GM21381 (cell line): ENCODE measurements around the gene UQCRC2.
"Not testable (repeated sequence)": the region's sequence is repeated elsewhere in the genome, so short reads cannot be mapped to it uniquely, and the experiment has no call there.

Experiments used
- ATAC-seq: cut with Tn5 transposase; IDR thresholded peaks from one replicate; pipeline ENCODE4 v1.9.1; 2021; ENCODE audit warnings: mild to moderate bottlenecking, moderate library complexity; ENCODE audit not compliant: unreplicated experiment

Gene UQCRC2

GRCh38 chr16:22008215-22009059, 55.3 kb downstream of the UQCRC2 start:
- peak; percentile 27 for ATAC-seq

DNA sequence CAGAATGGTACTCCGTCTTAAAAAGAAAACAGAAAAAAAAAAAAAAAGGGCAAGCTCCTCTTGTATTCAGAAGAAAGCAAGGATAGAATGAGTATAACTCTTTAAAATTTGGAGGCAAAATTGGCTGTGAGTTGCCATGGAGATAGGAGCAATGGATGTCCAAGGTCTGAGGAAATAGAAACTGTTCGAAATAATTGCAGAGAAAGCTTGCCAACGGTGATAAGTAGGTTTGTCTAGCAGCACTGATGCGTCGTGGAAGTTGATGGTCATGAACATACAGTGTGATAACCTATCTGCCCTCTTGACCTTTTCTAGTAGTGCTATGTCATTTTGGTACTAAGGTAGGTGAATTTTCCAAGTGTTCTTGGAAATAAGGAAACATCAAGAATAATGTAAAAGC, 57.7 kb downstream of the UQCRC2 start:
- no peak for ATAC-seq

DNA sequence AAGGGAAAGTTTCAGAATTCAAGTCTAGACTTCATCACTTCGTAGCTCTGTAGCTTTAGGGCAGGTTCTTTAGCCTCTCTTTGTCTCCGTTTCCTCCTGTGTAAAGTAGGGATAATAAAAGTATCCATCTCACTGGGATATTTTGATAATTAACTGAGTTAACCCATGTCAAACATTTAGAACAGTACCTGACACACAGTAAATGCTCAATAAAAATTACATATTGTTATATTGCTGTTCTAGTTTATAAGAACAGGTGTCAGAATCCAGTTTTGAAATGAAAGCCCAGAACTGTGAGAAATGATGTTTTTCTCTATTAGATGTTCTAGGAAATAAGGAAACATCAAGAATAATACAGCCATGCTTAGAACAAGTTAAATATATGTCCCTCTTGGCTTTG, 59.1 kb downstream of the UQCRC2 start:
- ATAC-seq: no peak

DNA sequence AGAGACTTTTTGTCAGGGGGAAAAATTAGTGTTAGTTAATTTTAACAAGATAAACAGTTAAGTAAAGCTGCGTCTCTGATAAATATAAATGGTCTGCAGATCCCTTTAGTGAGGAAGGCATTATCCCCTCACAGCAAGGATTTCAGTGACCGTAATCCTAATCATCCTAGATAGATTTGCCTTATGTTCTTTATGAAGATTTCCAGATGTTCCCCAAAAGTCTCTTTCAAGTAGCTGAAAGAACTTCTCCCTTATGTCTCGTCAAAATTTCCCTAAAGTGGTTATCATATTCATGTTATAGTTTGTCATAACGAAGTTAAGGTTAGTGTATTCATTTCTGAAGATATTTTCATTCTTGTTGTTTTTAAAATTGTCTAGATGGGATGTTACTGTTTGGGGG, 60.3 kb downstream of the UQCRC2 start:
- no peak for ATAC-seq

DNA sequence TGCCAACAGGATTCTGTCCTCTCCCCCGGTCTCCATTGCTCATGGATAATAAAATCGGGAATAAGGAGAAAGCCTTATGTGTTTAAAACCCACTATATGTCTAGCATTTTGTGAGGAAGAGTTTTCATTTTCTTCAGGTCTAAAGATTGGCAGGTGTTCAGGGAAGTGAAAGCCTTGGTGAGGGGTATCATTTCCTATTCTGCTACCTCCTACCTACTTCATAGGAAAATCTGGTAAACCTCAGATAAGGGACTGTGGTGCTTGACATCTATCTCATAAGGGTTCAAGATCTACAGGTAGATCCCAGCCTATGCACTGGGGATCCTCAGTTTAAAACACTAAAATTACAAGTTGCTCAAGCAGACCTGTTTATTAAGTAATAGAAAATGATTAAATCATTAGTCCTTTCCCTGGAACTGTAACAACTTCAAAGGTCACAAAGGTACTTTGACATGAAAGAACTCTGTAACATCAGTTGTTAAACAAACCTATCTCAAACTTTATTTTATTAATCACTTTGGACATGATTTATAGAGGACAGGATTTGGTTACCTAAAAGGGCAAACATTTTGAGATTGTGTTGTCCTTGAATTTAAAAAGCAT, 61.2 kb downstream of the UQCRC2 start:
- ATAC-seq: no peak

DNA sequence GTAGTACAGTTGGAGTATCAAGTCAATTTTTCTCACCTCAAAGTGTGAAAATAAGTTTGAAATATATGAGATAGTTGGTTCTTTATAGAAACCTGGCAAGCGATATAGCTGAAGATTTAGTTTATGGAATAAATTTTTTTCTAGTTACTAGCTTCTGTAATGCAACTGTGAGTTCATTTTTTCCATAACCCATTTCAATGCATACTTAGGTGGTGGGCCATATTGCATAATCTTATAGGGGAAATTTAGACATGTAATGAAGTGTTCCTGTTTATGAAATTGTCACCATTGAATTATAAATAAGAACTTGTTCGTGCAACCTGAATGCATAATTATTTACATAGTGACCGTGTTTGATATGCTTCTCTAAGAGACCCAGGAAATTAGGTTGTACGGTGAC, 63.8 kb downstream of the UQCRC2 start:
- no peak for ATAC-seq

DNA sequence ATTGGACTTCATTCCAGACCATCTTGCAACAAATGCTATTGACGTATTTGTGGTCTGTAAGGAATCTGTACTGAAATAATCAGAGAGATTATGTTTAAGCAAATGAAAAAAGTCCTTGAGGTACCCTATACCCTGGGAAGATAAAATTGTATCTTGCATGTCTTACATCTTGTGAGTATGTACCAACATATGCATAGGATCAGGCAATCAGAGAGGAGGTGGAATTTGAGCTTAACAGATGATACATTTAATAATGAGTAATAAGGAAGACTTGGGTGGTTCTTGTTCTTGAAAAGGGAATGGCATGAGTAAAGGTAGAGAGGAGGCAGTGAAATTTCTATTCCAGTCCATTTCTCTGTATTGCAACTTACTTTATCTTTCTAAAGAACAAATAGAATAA, 65.4 kb downstream of the UQCRC2 start:
- no peak for ATAC-seq

- ATAC-seq: no peak
Measured at GRCh38 chr16:22022151-22022550, 69.0 kb downstream of the UQCRC2 start.

DNA sequence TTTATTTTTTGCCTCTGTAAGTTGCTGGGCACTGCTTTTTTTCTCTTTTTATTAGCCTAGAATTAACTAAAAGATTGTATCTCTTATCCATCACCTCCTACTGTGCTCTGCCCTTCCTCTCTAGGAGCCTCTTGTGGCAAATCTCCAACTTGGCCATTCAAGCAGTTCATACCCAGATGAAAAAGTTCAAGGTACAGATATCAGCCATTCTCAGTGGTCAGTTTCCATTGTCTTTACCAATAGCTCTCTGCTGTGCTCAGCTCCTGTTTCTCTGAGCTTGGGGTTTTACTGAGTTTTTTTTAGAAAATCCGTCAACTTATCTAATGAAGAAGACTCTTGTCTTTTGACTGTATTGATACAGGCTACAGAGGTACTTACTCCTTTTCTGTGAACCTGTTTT, 70.3 kb downstream of the UQCRC2 start:
- ATAC-seq: no peak

DNA sequence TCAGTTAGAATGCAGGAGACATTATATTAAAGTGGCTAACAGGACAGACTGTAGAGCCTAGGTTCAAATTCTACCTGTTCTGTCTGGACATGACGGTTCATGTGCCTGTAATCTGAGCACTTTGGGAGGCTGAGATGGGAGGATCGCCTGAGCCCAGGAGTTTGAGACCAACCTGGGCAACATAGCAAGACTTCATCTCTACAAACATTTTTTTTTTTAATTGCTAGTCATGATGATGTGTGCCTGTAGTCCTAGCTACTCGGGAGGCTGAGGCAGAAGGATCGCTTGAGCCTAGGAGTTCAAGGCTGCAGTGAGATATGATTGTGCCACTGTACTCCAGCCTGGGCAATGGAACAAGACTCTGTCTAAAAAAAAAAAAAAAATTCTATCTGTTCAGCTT, 71.6 kb downstream of the UQCRC2 start:
- not testable (repeated sequence) for ATAC-seq

- no peak for ATAC-seq
Measured at GRCh38 chr16:22027633-22028032, 74.5 kb downstream of the UQCRC2 start.

- no peak for ATAC-seq
Measured at GRCh38 chr16:22029632-22030031, 76.5 kb downstream of the UQCRC2 start.

GRCh38 chr16:22030087-22030812, 77.1 kb downstream of the UQCRC2 start:
- ATAC-seq: no peak

- ATAC-seq: no peak
Measured at GRCh38 chr16:22031483-22032083, 78.4 kb downstream of the UQCRC2 start.
